GM21528 (cell line): ENCODE data around the gene SDF2.
"Not testable (repeated sequence)": the region's sequence is repeated elsewhere in the genome, so short reads cannot be mapped to it uniquely, and the experiment has no call there.

Experiments
- ATAC-seq: cut with Tn5 transposase; IDR thresholded peaks from one replicate; pipeline ENCODE4 v1.9.1; 2021; ENCODE audit warnings: mild to moderate bottlenecking, moderate library complexity; ENCODE audit not compliant: unreplicated experiment, low FRiP score

The SDF2 gene

DNA sequence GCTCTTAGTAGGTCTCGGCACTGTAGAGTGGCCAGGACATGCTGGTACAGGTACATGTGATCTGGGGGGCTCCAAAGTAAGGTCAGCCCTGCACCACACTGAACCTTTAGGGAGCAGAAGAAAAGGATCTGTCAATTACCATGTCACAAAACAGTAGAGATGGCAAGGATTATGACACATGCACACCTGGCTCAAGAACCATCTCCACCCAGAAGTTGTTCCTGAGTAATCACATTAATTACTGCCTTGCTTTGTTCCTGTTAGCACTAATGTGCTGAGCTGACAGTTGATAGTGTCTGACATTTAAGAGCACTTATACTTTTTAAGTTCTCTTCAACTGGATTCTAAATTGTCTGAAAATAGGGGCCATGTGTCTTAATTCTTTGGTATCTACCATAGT is 26.2 kb downstream of the SDF2 start:
- no peak for ATAC-seq

DNA sequence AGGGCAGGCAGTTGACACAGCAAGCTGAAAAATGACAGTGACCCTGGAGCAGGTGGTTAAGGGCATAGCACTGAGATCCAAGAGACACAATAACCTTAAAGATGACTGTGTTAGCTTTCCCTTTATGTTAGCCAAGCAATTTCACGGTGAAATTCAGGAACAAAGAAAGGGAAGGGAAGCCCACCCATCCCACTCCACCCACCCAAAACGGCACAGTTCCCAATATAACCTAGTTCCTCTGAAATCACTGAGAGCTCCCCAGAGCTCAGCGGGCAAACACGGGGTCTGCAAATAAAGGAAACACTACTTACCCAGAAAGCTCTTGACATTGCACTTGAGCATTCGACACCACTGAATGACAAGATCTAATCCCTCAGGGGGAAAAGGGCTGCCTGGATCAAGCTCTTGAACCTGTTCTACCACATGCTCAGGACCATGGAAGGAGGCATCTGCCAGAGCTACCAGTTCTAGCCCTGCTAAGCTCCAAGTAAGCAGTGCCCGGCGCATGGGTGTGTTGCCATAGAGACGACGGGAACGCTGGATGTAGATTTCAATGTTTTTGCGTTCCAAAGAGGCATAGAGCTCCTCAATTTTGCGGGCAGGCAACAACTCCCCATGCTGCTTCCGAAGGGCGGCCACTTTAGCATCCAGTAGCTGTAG is 27.4 kb downstream of the SDF2 start:
- no peak for ATAC-seq

DNA sequence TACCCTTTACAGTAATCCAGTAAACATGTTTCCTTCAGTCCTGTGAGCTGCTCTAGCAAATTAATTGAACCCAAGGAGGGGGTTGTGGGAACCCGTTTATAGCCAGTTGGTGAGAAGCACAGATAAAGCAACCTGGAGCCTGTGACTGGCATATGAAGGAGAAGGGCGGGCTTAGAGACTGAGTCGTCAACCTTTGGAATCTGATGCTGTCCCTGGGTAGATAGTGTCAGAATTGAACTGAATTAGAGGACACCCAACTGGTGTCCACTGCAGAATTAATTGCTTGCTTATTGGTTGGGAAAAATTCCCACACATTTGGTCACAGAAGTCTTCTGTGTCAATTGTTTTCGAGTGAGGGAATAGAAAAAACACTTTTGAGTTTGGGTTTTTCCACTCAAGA is 34.9 kb downstream of the SDF2 start:
- ATAC-seq, result no peak

DNA sequence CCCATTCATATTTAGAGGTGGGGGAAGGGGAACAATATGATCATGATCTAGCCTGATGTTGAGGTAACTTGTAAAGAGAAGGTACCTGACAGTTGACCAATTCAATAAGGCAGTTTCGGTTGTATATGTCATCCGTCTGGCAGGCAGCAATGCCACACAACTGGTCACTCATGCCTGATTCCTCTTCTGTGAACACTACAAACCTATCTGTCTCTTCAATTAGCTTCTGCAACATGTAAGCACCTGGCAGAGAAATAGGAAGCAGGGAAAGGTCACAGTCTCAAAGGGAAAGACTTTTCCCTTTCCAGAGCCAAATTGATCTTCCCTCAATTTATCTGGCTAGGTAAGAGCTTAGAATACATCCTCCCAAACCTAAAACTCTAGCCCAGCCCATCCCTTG is 37.6 kb downstream of the SDF2 start:
- no peak for ATAC-seq

DNA sequence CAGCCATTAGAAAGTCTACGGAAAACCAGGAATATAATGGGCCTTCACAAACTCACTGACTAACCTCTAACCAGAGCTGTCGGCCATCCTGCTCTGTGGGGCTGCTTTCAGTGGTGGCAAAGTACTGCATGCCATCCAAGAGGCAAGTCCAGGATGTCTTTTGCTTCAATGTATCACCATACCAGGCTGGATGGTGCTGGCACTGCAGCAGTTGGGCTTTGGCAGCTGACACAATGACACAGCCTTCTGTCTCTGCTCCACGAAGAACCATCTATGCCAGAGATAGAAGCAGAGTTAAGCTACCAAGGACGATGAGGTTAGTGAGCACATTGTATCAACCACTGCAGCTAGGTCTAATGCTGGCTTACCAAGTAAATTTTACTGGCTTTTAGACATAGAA is 38.0 kb downstream of the SDF2 start:
- no peak for ATAC-seq

GRCh38 chr17:28622186-28622585 is 39.5 kb downstream of the SDF2 start:
- ATAC-seq, result no peak

GRCh38 chr17:28620010-28620409 is 41.7 kb downstream of the SDF2 start:
- ATAC-seq, result no peak

- ATAC-seq, result no peak
Observed at GRCh38 chr17:28618464-28618863, 43.2 kb downstream of the SDF2 start.

- ATAC-seq, result no peak
Observed at GRCh38 chr17:28616281-28616680, 45.4 kb downstream of the SDF2 start.

GRCh38 chr17:28615260-28615940 is 46.3 kb downstream of the SDF2 start:
- no peak for ATAC-seq

GRCh38 chr17:28613931-28614381 is 47.8 kb downstream of the SDF2 start, which contains the start of gene RSKR:
Gene RSKR, minus strand, starts transcription at chr17:28614185. Its CDS starts 24 bp downstream, at chr17:28614161.
- ATAC-seq, result no peak

DNA sequence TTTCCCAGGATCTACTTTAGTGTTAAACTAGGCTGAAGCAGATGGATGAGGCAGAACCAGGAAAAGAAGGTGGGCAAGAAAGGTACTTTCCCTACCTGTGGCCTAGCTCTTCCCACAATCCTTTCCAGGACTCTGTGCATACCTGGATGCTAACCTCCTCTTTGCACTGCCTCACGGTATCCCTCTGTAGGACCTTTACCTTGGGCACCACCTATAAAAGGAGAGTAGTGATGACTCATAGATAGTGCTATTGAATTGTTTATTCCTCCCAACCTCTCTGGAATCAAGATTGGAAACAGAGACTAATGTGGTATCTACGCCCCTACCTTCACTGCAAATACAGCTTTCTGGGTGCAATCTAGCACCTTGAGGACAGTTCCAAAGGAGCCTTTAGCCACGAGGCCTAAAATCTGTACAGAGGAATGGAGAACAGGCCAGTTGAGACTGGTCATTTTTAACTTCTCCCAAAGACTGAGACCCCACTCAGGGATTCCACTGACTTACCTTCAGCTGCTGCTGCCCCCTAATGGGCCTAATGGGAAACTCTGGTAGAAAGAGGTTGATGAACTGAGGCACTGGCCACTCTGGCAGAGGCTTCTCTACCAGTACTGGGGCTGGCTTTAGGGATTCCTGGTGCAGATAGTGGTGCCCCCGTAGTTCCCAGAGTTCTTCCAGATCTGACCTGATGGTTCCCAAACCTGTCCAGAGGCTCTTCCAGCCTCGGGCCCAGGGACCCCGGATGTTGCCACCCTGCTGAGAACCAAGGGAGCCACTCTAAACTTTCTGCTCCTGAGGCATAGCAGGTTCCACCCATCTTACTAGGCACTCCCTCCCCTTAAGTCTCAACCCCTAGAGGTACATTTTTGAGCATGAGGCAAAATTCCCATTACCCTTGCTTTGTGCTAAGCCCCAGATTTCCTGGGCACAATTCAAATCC is 48.5 kb downstream of the SDF2 start:
- ATAC-seq, result no peak

- ATAC-seq, result no peak
Observed at GRCh38 chr17:28612531-28612930, 49.2 kb downstream of the SDF2 start.

GRCh38 chr17:28610376-28610775 is 51.3 kb downstream of the SDF2 start:
- no peak for ATAC-seq

GRCh38 chr17:28604031-28604430 is 57.7 kb downstream of the SDF2 start:
- not testable (repeated sequence) for ATAC-seq

DNA sequence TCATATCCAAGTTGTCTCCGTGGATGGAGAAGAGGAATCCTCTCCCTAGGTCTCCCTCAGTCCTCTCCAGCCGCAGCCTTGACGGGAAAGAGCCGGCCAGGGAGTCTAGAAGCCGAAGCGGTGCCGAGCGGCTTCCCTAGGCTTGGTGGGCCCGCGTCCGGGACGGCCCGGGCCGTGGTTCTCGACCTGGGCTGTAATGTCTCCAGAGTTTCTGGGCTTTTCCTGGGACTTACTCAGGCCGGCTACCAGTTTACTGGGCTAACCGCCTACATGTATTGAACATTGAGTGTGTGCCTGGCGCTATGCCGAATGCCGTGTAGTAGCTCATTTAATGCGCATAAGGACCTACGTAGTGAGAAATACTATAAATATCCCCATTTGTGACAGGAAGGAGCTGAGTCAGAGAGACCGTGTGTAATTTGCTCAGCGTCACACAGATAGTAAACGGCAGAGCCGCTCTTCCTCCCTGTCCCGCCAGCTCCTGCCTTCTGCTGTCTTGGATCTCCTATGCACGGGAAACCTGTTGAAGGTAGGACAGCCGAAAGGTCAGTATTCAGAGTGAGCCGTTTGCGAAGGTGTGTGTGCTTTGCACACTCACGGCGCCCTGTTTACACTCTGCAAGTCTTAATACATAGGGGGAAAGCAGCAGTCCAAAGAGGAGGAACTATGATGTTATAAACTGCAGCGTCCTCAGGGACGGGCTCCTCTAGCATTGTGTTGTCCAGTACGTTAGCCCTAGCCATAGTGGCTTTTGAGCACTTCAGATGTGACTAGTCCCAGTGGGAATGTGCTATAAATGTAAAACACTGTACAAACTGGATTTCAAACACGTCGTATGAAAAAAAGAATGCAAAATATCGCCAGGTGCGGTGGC is 62.2 kb downstream of the SDF2 start:
- ATAC-seq, result peak; percentile 50

DNA sequence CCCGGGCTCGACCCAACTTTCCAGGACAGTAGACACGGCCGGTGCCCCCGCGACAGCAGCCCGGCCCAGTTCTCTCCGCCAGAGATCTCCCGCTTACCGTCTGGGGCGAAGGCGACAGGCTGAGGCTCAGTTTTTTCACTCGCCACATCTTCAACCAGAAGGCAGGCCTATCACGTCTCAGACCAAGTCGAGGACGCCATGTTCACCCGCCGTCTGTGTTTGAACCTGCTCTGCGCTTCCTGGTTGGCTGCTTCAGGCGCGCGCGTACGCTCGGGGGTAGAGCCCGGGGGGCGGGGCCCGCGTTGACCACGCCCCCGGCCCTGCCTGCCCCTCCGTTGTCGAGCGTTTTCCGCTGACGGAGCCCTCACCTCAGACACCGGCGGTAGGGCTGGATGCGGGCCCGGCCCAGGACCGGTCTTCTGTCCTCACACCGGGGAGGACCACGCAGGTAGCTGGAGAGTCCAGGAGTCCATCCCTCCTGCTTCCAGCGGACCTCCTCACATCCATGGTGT is 62.9 kb downstream of the SDF2 start, which contains the start of gene SPAG5:
SPAG5 (minus strand) TSS at position 227 of the 512 bp plus-strand sequence; CDS start at position 148, 79 bp downstream.
- ATAC-seq, result peak; percentile 76

DNA sequence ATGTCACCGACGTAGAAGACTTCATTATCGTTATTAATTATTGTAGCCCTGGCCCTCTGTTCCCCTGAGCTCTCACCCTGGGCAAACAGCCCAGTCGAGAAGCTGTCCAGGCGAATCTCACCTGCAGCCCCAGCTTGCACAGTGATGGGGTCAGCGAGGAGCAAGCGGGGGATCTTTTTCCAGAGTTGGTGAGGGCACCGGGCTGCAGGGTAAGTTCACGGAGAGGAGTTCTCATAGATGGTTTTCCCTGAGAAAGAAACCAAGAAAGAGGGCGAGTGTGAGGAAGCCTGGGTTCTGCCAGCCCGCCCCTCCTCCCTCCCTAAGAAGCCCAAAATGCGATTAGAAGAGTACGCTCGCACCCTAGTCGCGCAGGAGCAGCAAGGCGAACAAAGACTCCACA is 63.3 kb downstream of the SDF2 start:
- ATAC-seq, result peak; percentile 3
